GM18519 (cell line): Measurements from ENCODE around the gene IFT25.

ENCODE experiments used
- ATAC-seq: cut with Tn5 transposase; IDR thresholded peaks from one replicate; pipeline ENCODE4 v1.9.1; 2021; ENCODE audit warnings: mild to moderate bottlenecking, moderate library complexity; ENCODE audit not compliant: unreplicated experiment, low FRiP score

IFT25 gene

DNA sequence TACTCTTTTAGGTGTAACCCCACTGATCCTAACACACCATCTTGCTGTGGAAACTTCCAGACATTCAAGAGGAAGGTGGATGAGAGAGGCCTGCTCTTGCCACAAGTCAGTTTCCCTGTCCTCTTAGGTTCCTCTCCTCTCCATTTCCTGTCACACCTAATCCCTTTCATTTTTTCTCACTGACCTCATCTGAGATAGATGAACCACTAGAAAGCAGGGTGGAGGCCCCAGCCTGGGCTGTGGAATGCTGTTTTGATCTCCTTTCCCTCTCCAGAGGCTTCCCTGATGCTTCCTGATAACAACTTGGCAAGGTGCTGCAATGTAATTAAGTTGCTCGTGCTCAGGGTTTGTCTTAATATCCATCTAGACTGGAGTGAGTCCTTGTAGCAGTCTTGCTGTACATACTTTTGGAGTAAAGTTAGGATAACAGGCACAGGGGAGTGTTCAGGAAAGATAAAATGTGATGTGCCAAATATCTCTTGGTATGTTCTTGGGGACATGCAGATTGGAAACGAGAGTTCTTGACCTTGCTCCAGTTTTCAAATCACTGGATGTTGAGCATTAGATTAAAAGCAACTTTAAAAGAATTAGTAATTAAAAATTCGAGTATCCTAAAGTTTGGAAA lies 11.8 kb upstream of the IFT25 start:
- ATAC-seq: no peak

DNA sequence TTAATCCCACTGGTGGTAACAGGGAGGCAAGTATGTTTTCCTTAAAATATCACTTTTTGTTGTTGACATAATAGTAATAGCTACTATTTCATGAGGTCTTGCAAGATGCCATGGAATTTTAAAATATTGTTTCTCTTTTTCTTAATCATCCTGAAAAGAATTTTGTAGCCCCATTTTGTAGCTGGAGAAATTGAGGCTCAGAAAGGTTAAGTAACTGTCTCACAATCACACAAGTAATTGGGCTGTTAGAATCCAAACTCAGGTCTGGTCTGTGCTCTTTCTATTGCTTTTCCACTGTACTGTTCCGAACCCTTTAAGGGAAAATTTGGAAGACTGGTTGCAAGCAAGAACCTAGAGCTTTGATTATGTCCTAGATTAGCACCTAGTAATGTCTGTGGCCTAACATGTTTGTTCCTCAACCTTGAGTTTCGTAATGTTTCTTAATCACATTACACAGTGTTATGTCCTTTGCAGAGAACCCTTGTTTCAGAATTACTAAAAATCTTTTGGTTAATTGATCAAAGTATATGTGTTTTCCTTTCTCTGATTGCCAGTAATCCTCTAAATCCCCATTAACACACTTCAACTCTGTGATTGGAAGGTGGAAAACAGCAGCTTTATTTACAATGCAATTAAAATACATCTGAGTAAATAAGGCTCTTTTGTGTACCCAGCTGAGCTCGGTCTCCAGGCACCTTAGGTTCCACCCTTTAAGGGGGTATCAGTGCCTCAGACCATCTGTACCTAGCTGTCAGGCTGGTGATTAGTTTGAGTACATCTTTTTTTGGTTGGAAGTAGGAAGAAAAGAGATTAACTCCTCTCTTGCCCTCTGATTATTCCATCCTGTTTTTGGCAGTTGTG lies 11.0 kb upstream of the IFT25 start:
- no peak for ATAC-seq

DNA sequence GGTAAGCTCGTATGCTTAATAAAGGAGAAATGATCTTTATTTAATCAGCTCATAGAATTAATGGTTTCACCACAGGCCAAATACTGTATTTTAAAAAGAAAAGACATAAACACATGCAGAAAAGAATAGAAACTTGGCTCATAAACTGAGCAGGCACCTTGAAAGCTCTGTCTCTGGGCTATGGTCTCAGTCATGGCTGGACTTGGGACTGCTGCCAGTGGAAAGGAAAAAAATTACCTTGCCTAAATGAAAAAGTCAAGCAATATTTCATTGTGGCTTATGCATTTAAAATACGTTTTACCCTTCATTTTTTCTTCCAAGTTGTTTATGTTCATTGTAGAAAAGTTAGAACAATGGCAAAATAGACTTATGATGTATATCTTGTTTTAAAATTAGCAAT lies 8.6 kb upstream of the IFT25 start:
- ATAC-seq: no peak

DNA sequence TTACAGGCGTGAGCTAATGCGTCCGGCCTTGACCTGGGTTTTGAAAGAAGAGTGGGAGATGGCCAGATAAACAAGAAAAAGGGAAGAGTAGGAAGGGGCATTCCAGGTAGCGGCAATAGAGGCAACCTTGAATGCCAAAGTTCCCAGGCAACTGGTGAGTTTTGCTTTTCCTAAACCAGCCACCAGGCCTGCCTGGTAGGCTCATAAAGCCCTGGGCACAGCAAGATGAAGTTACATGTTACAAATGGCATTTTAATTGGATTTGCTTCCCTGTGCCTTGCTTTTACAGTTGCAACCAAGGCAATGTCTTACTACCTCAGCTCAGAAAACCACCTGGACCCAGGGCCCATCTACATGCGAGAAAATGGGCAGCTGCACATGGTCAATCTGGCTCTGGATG lies 6.2 kb upstream of the IFT25 start:
- ATAC-seq: no peak

DNA sequence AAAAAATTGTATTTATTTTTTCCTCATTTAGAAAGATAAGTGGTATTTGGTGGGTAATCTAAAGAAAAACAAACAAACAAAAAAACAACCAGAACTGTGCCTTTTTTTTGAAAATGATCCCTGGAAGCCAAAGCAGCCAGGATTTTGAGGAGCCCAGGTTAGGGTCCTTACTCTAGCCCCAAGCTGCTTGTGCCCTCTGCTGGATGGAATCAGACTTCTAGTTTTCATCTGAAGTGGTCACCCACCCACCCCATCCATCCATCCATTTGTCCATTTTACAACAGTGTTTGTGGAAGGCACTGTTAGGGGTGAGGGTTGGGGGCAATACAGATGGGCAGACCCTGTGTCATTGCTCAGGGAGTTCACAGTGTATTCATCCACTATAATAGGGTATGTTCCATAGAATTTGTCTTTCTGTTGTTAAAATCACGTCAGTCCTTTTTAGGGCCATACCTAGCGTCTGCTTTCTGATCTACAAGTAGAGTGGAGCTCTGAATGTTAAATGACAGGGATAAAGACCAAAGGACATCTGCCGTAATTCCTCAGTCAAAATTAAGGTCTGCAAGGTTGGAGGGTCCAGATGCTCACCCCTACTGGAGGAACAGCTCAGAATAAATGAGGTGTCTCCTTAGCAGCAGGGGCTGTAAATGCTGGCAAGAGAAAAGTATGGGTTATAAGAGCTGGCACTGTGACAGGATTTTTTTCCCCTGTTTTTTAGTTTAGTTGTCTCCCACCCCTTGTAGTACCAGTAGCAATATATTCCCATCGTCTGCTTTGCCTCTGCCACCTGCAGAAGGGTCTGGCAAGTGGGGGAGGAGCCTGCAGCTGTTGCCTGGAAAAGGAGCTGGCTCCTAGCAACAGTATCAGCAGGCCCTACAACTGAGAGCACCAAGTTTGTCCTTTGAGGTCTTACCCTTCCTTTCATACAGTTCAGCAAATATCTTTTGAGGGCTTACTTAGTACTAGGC lies 3.8 kb upstream of the IFT25 start:
- ATAC-seq: no peak

DNA sequence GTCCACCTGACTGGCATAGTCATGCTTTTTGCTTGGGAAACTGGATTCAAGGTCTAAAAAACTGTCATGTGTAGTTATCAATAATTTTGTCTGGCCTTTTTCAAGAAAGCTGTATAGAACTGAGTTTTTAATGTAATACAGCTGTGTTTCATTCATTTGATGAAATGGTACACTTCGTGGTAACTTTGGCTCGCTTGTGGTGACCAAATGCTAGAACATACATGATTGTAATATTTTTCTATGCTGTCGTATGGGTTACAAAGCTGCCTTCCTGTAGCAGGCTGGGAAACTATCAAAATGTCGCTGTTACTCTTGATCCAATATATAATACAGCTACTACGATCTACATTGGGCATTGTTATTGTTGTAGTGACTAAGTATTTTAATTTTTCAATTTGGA lies 2.8 kb upstream of the IFT25 start:
- ATAC-seq: no peak

DNA sequence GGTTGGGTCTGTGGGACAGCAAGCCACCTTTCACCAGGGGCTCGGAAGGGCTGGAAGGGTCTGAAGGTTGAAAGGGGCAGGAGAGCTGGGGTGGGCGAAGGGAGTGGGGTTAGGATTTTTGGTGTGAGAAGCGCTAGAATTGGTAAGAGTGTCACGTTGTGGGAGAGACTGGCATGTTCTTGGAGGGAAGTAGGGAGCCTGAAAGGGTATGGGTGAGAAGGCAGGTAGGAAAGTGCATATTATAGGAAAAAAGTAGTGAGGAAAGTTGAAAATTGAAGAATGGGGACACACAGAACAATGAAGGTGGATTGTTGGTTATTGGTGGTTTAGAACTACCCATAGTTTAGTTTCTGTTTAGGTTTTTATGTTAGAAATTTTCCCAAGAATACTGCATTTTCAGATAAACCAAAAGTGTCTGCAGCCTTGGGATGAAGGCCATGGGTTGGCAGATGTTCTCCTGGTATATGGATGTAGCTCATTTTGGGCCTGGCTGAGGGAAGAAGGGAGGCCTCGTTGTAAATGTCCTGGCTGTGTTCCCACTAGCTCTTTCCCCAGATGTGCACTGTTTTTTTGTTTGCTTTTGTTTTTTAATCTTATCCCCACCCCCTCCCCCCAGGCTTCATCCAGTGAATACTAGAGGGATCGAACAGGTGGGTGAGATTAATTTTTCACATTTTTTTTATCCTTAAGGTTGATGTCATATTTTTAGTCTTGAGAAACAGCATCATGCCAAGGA lies 1.8 kb upstream of the IFT25 start:
- no peak for ATAC-seq

DNA sequence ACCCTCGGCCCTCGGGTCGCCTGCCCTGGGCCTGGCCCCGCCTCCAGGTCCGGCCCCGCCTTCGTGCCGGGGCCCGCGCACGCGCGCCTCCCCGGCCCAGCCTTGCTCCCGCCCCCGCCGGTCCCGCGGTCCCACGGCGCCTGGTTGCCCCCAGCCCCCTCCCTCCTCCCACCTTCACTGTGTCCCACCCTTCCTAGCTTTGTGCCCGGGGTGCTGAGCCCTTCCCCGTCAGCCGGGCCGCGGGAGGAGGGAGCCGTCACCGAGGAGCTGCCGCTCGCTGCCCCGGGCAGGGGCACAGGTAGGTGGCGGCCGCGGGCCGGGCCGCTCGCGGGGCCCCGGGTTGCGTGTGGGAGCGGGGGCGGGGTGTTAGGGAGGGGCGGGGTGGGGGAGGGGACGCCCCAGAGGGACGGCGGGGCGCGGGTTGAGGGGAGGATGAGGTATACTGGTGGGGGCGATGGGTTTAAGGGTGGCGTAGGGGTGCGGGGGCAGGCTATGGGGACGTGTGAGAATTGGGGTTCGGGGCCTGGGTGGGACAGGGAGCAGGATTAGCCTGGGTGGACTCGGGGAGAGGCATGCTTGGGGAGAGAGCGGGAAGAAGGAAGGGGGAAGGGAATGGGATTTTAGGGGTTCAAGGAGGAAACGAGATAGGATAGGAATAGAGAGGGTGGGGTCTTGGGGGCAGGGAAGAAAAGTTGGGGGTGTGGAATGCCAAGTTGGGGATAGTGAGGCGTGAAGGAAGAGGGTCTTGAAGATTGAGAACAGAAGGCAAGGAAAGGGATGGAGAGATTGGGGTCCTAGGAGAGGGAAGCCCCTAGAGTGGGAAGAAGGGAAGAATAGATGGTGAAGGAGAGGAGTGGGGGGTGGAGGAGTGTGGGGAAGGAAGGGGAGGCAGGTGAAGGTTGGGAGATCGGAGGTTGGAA lies 1.0 kb upstream of the IFT25 start, which contains the start of gene LRRC42:
LRRC42 (plus strand) TSS at position 99 of the 920 bp plus-strand sequence. CDS start 5,650 bp downstream, outside the sequence.
- peak; percentile 44 for ATAC-seq

DNA sequence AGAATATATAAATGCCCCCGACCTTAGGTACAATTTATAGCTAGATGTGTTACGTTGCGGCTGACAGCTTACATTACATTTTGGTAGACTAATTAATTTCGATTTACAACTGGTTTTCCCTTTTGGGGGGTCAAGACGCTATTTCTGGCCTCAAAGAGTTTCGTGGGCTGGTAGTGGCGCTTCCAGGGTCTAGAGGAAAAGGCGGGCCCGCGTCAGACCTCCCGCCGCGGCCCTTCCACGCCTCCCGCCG lies 391 bp downstream of the IFT25 start:
- no peak for ATAC-seq

DNA sequence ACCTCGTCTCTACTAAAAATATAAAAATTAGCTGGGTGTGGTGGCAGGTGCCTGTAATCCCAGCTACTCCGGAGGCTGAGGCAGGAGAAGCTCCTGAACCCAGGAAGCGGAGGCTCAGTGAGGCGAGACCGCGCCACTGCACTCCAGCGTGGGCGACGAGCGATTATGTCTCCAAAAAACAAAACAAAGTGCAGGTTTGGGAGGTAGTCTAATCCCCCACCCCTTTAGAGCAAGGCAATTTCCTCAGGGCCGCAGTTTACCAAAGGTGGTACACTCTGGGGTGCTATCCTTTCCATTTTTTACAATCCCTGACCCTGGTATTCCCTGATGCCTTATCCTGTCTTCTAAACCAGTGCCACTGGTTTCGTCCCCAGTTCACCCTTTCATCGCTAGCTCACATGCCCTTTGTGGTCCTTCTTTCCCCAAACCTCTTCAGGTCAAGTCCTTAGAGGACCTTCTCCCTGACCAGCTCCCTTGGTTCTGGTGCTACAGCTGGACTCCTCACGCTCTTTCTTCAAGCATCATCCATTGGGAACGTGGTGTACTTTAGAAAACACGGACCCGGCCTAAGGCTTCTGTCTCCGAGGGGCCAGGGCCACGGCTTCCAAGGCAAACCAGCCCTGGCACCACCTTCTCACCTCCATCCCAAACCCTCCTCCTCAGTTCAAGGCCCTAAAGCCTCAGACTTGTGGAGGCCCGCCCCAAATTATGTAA lies 873 bp downstream of the IFT25 start:
- ATAC-seq: no peak

DNA sequence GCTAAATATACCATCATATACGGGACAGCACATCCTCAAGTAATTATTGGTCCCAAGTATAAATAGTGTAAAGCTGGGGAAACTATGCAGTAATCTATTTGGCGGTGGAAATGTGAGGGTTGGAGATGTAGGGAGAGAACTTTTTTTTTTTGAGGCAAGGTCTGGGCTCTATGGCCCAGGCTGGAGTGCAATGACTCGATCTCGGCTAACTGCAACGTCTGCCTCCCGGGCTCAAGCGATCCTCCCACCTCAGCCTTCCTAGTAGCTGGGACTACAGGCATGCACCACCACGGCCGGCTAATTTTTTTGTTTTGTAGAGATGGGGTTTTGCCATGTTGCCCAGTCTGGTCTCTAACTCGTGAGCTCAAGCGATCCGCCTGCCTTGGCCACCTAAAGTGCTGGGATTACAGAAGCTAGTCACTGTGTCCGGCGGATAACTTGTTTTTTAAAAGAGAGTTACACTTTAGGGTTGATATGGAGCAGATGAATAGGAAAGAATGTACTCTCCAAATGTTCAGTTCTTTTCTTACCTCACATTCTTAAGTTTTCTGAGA lies 1.9 kb downstream of the IFT25 start:
- ATAC-seq: no peak

DNA sequence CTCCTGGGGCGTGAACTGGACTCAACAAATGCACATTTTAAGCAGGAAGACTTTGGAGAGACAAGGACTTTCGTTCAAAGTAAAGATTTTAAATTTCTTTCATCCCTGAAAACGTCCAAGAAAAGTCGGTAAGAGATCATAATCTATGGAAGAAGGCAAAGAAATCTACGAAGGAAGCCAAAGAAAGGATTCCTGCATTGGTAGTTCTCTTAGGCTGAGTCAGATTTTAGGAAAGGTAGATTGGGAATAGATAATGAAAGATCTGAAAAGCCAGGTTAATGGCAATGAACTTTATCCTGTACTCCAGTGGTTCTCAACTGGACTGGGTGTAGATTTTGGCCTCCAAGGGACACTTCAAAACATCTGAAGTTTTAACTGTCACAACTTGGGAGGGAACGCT lies 2.4 kb downstream of the IFT25 start:
- no peak for ATAC-seq

DNA sequence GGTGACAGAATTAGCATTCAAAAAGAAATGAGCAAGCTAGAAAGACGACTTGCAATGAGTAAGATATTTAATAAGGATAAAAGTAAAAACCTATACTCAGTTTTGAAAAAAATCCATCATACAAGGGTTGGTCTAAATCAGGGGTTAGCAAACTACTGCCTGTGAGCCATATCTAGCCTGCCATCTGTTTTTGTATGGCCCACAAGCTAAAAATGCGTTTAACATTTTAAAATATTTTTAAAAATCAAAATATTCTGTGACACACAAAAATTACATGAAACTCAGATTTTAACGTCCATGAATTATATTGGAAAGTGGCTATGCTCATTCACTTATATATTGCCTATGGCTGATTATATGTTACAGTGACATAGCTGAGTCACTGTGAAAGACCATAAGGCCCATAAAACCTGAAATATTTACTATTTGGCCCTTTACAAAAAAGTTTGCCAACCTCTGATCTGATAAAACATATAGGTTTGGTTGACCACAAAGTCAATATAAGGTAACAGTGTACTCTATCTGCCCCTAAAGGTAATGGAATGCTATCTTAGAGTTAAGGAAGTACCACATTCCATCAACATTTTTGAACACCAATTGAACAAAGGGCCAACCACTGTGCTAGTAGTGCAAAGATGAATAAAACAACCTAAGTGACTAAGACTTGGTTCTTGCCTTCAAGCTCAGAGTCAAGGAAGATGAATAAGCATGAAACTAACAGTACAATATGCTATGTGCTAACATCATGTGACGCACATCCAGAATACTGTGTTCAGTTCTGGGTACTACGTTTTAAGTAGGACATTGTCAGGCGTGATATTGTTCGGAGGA lies 3.2 kb downstream of the IFT25 start:
- ATAC-seq: no peak

DNA sequence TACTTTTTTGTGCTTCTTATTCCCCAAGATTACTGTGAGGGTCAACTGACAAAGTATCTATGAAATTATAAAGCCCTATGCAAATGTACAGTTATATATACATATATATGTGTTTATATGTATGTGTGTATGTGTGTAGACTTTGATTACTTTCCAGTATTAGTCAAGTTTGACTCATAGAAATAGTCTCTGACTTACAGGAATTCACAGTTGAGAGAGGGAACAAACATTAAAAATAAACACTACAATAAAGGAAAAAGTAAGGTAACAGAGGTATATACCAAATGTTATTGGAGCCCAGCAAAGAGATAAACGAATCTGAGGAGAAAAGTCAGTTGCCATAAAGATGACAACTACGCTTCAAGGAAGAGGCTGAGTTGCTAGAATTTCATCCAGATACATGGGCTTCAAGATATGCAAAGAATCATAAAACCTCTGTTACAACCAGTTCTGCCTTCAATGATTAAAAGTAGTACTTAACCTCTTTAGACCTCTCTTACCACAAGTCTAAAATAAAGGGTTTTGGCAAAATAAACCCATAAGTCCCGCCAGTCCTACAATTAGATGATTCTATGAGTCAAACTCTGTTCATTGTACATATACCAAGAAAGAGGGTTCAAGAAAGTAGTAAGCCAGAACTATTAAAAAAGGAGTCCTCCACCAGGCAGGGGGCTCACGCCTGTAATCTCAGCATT lies 7.2 kb downstream of the IFT25 start:
- ATAC-seq: no peak

DNA sequence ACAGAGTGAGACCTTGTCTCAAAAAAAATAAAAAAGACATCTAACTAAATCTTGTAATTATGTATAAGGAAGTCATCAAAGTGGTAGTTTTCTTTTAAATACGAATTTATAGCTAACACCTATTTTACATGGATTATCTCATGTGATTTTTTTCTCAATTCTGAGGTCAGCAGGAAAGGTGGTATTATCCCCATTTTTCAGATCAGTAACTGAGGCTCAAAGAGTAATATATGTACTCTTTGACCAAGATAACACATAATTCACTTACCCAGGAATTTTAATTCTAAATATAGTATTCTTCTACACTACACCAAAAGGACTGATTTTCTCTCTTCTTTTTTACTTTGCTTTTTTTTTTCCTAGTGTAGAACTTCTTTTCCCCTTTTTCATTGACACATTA lies 9.1 kb downstream of the IFT25 start:
- ATAC-seq: no peak

DNA sequence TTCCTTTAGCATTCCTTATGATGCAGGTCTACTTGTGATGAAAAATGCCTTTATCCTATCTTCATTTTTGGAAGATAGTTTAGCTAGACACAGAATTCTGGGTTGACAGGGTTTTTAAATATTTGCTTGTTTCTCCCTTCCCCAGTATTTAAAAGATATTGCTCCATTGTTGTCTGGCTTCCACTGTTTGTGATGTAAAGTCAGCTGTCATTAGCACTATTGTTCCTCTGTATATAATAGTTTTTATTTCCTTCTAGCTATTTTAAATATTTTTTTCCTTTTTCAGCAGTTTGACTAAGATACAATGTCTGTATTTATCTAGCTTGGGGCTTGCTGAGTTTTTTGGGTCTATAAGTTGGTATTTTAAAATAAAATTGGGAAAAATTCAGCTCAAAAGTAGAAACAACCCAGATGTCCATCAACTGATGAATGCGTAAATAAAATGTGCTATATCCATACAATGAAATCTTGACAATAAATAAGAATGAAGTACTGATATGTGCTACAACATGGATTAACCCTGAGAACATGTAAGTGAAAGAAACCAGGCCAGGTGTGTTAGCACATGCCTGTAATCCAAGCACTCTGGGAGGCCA lies 11.2 kb downstream of the IFT25 start:
- no peak for ATAC-seq

DNA sequence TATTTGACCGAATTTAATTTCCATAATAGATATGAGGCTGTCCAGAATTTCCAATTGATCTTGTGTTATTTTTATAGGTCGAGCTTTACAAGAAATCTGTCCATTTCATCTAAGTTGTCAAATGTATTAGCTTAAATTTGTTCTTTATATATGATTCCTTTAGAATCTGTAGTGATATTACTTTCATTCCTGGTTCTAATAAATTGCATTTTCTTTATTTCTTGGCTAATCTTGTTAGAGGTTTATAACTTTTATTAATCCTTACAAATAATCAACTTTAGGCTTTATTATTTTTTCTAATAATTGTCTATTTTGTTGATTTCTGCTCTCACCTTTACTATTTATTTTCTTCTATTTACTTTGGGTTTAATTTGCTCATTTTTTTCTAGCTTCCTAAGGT lies 14.0 kb downstream of the IFT25 start:
- ATAC-seq: no peak
